ENCODE results near the gene MCOLN1. TPM values are rescaled to one million over a fixed set of nuclear protein-coding genes. Genes with fewer than 3 reads are reported as not detected.

Gene MCOLN1
- total and polyA plus RNA-seq, 9 of the 15 experiments (the other 6 are each of a cell fraction or from before 2014, with no cell fraction given) = 0.25 to 15.4 (median 7.1) TPM

DNA sequence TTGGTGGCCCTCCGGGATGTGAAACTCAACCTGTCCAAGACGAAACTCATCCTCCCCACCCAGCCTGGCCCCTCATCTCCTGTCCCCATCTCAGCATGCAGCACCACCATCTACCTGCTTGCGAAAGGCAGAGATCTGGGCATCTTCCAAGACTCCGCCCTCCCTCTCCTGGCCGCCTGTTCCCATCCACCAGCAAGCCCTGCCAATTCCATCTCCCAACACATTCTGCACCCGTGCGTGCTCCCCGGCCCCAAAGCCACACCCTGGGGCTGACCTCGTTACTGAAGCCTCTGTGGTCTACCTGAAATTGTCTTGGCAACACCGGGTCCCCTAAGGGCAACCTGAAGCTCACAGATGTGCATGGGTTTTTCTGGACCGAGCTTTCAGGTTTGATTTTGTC, 60.0 kb downstream of the MCOLN1 start (continued):
- no peak for TF ChIP-seq SPI1 (IDR thresholded peaks at IDR 0.05; ENCODE audit: borderline replicate concordance, low read depth, low read length)
- TF ChIP-seq, protein P1, sequence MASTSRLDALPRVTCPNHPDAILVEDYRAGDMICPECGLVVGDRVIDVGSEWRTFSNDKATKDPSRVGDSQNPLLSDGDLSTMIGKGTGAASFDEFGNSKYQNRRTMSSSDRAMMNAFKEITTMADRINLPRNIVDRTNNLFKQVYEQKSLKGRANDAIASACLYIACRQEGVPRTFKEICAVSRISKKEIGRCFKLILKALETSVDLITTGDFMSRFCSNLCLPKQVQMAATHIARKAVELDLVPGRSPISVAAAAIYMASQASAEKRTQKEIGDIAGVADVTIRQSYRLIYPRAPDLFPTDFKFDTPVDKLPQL (IDR thresholded peaks at IDR 0.05; ENCODE audit: extremely low read depth, insufficient read length) = no peak
- TF ChIP-seq BRF2 (IDR thresholded peaks at IDR 0.05; ENCODE audit: borderline replicate concordance, insufficient read depth, insufficient read length) = no peak
- TF ChIP-seq MAFK (IDR thresholded peaks at IDR 0.05; ENCODE audit: low read length) = no peak
- no peak for TF ChIP-seq ZNF274 (IDR thresholded peaks at IDR 0.05; ENCODE audit: borderline replicate concordance, low read depth, low read length)
- TF ChIP-seq POLR2B (IDR thresholded peaks at IDR 0.05; ENCODE audit: low read depth, partially characterized antibody) = no peak
- TF ChIP-seq, protein P2, sequence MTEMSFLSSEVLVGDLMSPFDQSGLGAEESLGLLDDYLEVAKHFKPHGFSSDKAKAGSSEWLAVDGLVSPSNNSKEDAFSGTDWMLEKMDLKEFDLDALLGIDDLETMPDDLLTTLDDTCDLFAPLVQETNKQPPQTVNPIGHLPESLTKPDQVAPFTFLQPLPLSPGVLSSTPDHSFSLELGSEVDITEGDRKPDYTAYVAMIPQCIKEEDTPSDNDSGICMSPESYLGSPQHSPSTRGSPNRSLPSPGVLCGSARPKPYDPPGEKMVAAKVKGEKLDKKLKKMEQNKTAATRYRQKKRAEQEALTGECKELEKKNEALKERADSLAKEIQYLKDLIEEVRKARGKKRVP (CRISPR knock-in tag; IDR thresholded peaks at IDR 0.05) = no peak
- TF ChIP-seq ZNF316 (IDR thresholded peaks at IDR 0.05) = no peak
- no peak for TF ChIP-seq KDM4B (IDR thresholded peaks at IDR 0.05; ENCODE audit: borderline replicate concordance in 2 of 2, low read depth in 1 of 2)

Small RNA genes lying within 50 kb of the gene (small RNA-seq; reads per million reads assigned to genes)
- gene AC008878.2 = not detected

Other genes starting within 250 kb of the MCOLN1 start
Only the 7 nearest of the 17 such genes appear.
- 1.7 and 3.2 TPM in 2 replicates for gene PEX11G, start 33.6 kb upstream of the MCOLN1 start, total RNA-seq (2014; rRNA removed)
- 0.29 and 0.32 TPM in 2 replicates for gene PEX11G, start 33.6 kb upstream of the MCOLN1 start, total RNA-seq (2014; rRNA removed; fragmentation: Illumina TruSeq; extraction: Trizol)
- gene PEX11G, start 33.6 kb upstream of the MCOLN1 start, total RNA-seq (2015; rRNA removed; fragmentation: Illumina TruSeq; extraction: Trizol) = 0.47 and 0.98 TPM in 2 replicates
- gene PEX11G, start 33.6 kb upstream of the MCOLN1 start, total RNA-seq (2021) = 1.8 and 2.1 TPM in 2 replicates
- 0.86 and 1.6 TPM in 2 replicates for gene PEX11G, start 33.6 kb upstream of the MCOLN1 start, polyA plus RNA-seq (2011; rRNA removed)
- 0.54 and 0.79 TPM in 2 replicates for gene PEX11G, start 33.6 kb upstream of the MCOLN1 start, polyA plus RNA-seq (2014; fragmentation: Illumina TruSeq; extraction: Trizol)
- under 1 TPM in 1 of 2 experiments, not detected in 1; 0.07 TPM for gene PEX11G, start 33.6 kb upstream of the MCOLN1 start, polyA plus RNA-seq (2014; fragmentation: Nextera tagmentation; extraction: Ambion mirVana)
- gene PEX11G, start 33.6 kb upstream of the MCOLN1 start, polyA plus RNA-seq (2014; rRNA removed) = 1.5 and 2.2 TPM in 2 replicates
- 5.9 and 8.0 TPM in 2 replicates for gene ZNF358, start 6.5 kb upstream of the MCOLN1 start, total RNA-seq (2014; rRNA removed)
- gene ZNF358, start 6.5 kb upstream of the MCOLN1 start, total RNA-seq (2014; rRNA removed; fragmentation: Illumina TruSeq; extraction: Trizol) = 1.4 and 2.4 TPM in 2 replicates
- gene ZNF358, start 6.5 kb upstream of the MCOLN1 start, total RNA-seq (2015; rRNA removed; fragmentation: Illumina TruSeq; extraction: Trizol) = 4.1 and 4.6 TPM in 2 replicates
- 9.1 and 9.3 TPM in 2 replicates for gene ZNF358, start 6.5 kb upstream of the MCOLN1 start, total RNA-seq (2021)
- gene ZNF358, start 6.5 kb upstream of the MCOLN1 start, polyA plus RNA-seq (2011; rRNA removed) = 4.9 and 7.6 TPM in 2 replicates
- 12.9 and 17.2 TPM in 2 replicates for gene ZNF358, start 6.5 kb upstream of the MCOLN1 start, polyA plus RNA-seq (2014; fragmentation: Illumina TruSeq; extraction: Trizol)
- under 1 TPM; 0.04 TPM for gene ZNF358, start 6.5 kb upstream of the MCOLN1 start, polyA plus RNA-seq (2014; fragmentation: Nextera tagmentation; extraction: Ambion mirVana)
- gene ZNF358, start 6.5 kb upstream of the MCOLN1 start, polyA plus RNA-seq (2014; rRNA removed) = 5.3 and 6.3 TPM in 2 replicates
- gene PNPLA6, start 13.1 kb downstream of the MCOLN1 start, total RNA-seq (2014; rRNA removed) = 19.6 and 25.6 TPM in 2 replicates
- 3.2 and 6.5 TPM in 2 replicates for gene PNPLA6, start 13.1 kb downstream of the MCOLN1 start, total RNA-seq (2014; rRNA removed; fragmentation: Illumina TruSeq; extraction: Trizol)
- gene PNPLA6, start 13.1 kb downstream of the MCOLN1 start, total RNA-seq (2015; rRNA removed; fragmentation: Illumina TruSeq; extraction: Trizol) = 8.3 and 9.6 TPM in 2 replicates
- 30.2 and 32.3 TPM in 2 replicates for gene PNPLA6, start 13.1 kb downstream of the MCOLN1 start, total RNA-seq (2021)
- gene PNPLA6, start 13.1 kb downstream of the MCOLN1 start, polyA plus RNA-seq (2011; rRNA removed) = 7.4 and 16.1 TPM in 2 replicates
- 9.9 and 12.8 TPM in 2 replicates for gene PNPLA6, start 13.1 kb downstream of the MCOLN1 start, polyA plus RNA-seq (2014; fragmentation: Illumina TruSeq; extraction: Trizol)
- under 1 TPM; 0.07 to 0.74 TPM for gene PNPLA6, start 13.1 kb downstream of the MCOLN1 start, polyA plus RNA-seq (2014; fragmentation: Nextera tagmentation; extraction: Ambion mirVana)
- gene PNPLA6, start 13.1 kb downstream of the MCOLN1 start, polyA plus RNA-seq (2014; rRNA removed) = 15.7 and 17.0 TPM in 2 replicates
- gene CAMSAP3, start 73.2 kb downstream of the MCOLN1 start, total RNA-seq (2014; rRNA removed) = 0.18 and 0.24 TPM in 2 replicates
- gene CAMSAP3, start 73.2 kb downstream of the MCOLN1 start, total RNA-seq (2014; rRNA removed; fragmentation: Illumina TruSeq; extraction: Trizol) = 0.25 TPM in 1 of 2 replicates, not detected in the other
- 0.07 and 0.23 TPM in 2 replicates for gene CAMSAP3, start 73.2 kb downstream of the MCOLN1 start, total RNA-seq (2015; rRNA removed; fragmentation: Illumina TruSeq; extraction: Trizol)
- 0.67 and 0.89 TPM in 2 replicates for gene CAMSAP3, start 73.2 kb downstream of the MCOLN1 start, total RNA-seq (2021)
- gene CAMSAP3, start 73.2 kb downstream of the MCOLN1 start, polyA plus RNA-seq (2011; rRNA removed) = 0.25 and 0.64 TPM in 2 replicates
- 0.30 TPM in 2 replicates for gene CAMSAP3, start 73.2 kb downstream of the MCOLN1 start, polyA plus RNA-seq (2014; fragmentation: Illumina TruSeq; extraction: Trizol)
- under 1 TPM in 1 of 2 experiments, not detected in 1; 0.01 TPM for gene CAMSAP3, start 73.2 kb downstream of the MCOLN1 start, polyA plus RNA-seq (2014; fragmentation: Nextera tagmentation; extraction: Ambion mirVana)
- gene CAMSAP3, start 73.2 kb downstream of the MCOLN1 start, polyA plus RNA-seq (2014; rRNA removed) = 0.17 and 0.18 TPM in 2 replicates
- 43.7 and 54.6 TPM in 2 replicates for gene XAB2, start 106.9 kb downstream of the MCOLN1 start, total RNA-seq (2014; rRNA removed)
- 5.6 and 7.6 TPM in 2 replicates for gene XAB2, start 106.9 kb downstream of the MCOLN1 start, total RNA-seq (2014; rRNA removed; fragmentation: Illumina TruSeq; extraction: Trizol)
- gene XAB2, start 106.9 kb downstream of the MCOLN1 start, total RNA-seq (2015; rRNA removed; fragmentation: Illumina TruSeq; extraction: Trizol) = 22.0 and 24.3 TPM in 2 replicates
- gene XAB2, start 106.9 kb downstream of the MCOLN1 start, total RNA-seq (2021) = 58.3 and 58.7 TPM in 2 replicates
- gene XAB2, start 106.9 kb downstream of the MCOLN1 start, polyA plus RNA-seq (2011; rRNA removed) = 19.1 and 36.3 TPM in 2 replicates
- 20.0 and 33.9 TPM in 2 replicates for gene XAB2, start 106.9 kb downstream of the MCOLN1 start, polyA plus RNA-seq (2014; fragmentation: Illumina TruSeq; extraction: Trizol)
- gene XAB2, start 106.9 kb downstream of the MCOLN1 start, polyA plus RNA-seq (2014; fragmentation: Nextera tagmentation; extraction: Ambion mirVana) = under 1 TPM; 0.21 to 0.71 TPM
- gene XAB2, start 106.9 kb downstream of the MCOLN1 start, polyA plus RNA-seq (2014; rRNA removed) = 36.7 and 38.4 TPM in 2 replicates
- 59.9 and 62.3 TPM in 2 replicates for gene PET100, start 107.2 kb downstream of the MCOLN1 start, total RNA-seq (2014; rRNA removed)
- 116 and 120 TPM in 2 replicates for gene PET100, start 107.2 kb downstream of the MCOLN1 start, total RNA-seq (2014; rRNA removed; fragmentation: Illumina TruSeq; extraction: Trizol)
- 82.1 and 93.7 TPM in 2 replicates for gene PET100, start 107.2 kb downstream of the MCOLN1 start, total RNA-seq (2015; rRNA removed; fragmentation: Illumina TruSeq; extraction: Trizol)
- 147 and 160 TPM in 2 replicates for gene PET100, start 107.2 kb downstream of the MCOLN1 start, total RNA-seq (2021)
- gene PET100, start 107.2 kb downstream of the MCOLN1 start, polyA plus RNA-seq (2011; rRNA removed) = 51.1 and 72.3 TPM in 2 replicates
- gene PET100, start 107.2 kb downstream of the MCOLN1 start, polyA plus RNA-seq (2014; fragmentation: Illumina TruSeq; extraction: Trizol) = 77.2 and 79.8 TPM in 2 replicates
- 100 to 1,000 TPM; 322 to 351 TPM for gene PET100, start 107.2 kb downstream of the MCOLN1 start, polyA plus RNA-seq (2014; fragmentation: Nextera tagmentation; extraction: Ambion mirVana)
- 98.3 and 111 TPM in 2 replicates for gene PET100, start 107.2 kb downstream of the MCOLN1 start, polyA plus RNA-seq (2014; rRNA removed)
- gene PCP2, start 111.1 kb downstream of the MCOLN1 start, total RNA-seq (2014; rRNA removed) = 0.73 and 1.5 TPM in 2 replicates
- 0.25 TPM in 1 of 2 replicates, not detected in the other for gene PCP2, start 111.1 kb downstream of the MCOLN1 start, total RNA-seq (2014; rRNA removed; fragmentation: Illumina TruSeq; extraction: Trizol)
- gene PCP2, start 111.1 kb downstream of the MCOLN1 start, total RNA-seq (2015; rRNA removed; fragmentation: Illumina TruSeq; extraction: Trizol) = 0.23 TPM in 1 of 2 replicates, not detected in the other
- gene PCP2, start 111.1 kb downstream of the MCOLN1 start, total RNA-seq (2021) = 0.96 and 1.3 TPM in 2 replicates
- 0.17 and 0.47 TPM in 2 replicates for gene PCP2, start 111.1 kb downstream of the MCOLN1 start, polyA plus RNA-seq (2011; rRNA removed)
- 0.90 TPM in 1 of 2 replicates, not detected in the other for gene PCP2, start 111.1 kb downstream of the MCOLN1 start, polyA plus RNA-seq (2014; fragmentation: Illumina TruSeq; extraction: Trizol)
- gene PCP2, start 111.1 kb downstream of the MCOLN1 start, polyA plus RNA-seq (2014; fragmentation: Nextera tagmentation; extraction: Ambion mirVana) = under 1 TPM in 1 of 2 experiments, not detected in 1; 0.22 TPM
- 1.3 and 1.6 TPM in 2 replicates for gene PCP2, start 111.1 kb downstream of the MCOLN1 start, polyA plus RNA-seq (2014; rRNA removed)

All from K562 (cell line).